GM23338 (cell line): ENCODE measurements around the gene PIK3CB.

Source experiments
- CREB1 ChIP-seq: fragments of 250-450 bp; sonication (Bioruptor Pico); IDR thresholded peaks from 2 replicates; pipeline ENCODE4 v1.5.0; 2020; ENCODE audit warnings: low read depth, mild to moderate bottlenecking, moderate library complexity
- EZH2 ChIP-seq: fragments of 200-600 bp; sonication (generic); IDR thresholded peaks from one replicate; pipeline ENCODE4 v1.8.0; 2017; ENCODE audit warnings: antibody characterized with exemption, mild to moderate bottlenecking, low read depth; ENCODE audit not compliant: unreplicated experiment
- JUNB ChIP-seq: IDR thresholded peaks from one replicate; pipeline ENCODE4 v1.6.1; 2016; ENCODE audit warnings: antibody characterized with exemption; ENCODE audit not compliant: unreplicated experiment
- NANOG ChIP-seq: IDR thresholded peaks from 2 replicates; pipeline ENCODE4 v1.6.1; 2016; ENCODE audit warnings: antibody characterized with exemption, borderline replicate concordance
- POLR2AphosphoS5 ChIP-seq: IDR thresholded peaks from 2 replicates; pipeline ENCODE4 v1.6.1; 2016; ENCODE audit warnings: antibody characterized with exemption, low read depth
- REST ChIP-seq: IDR thresholded peaks from one replicate; pipeline ENCODE4 v1.6.1; 2018; ENCODE audit warnings: antibody characterized with exemption; ENCODE audit not compliant: unreplicated experiment
- ZNF331 ChIP-seq: fragments of 250-450 bp; sonication (Bioruptor Pico); IDR thresholded peaks from 2 replicates; pipeline ENCODE4 v1.5.0; 2020; ENCODE audit warnings: low read depth, mild to moderate bottlenecking, moderate library complexity
- TF ChIP-seq, protein P1 (sequence below), 2 experiments: fragments of 200-600 bp in 1 of 2; sonication (generic) in 1 of 2; conservative IDR thresholded peaks; 2 replicates each; pipeline versions ENCODE4 v1.5.1 to v1.6.1; 2016 to 2017; ENCODE audit warnings: antibody characterized with exemption in 2 of 2, low read depth in 2 of 2, mild to moderate bottlenecking in 2 of 2, moderate library complexity in 1 of 2
- TF ChIP-seq, protein P2 (sequence below): IDR thresholded peaks from 2 replicates; pipeline ENCODE4 v1.6.1; 2016; ENCODE audit warnings: antibody characterized with exemption

DNA sequence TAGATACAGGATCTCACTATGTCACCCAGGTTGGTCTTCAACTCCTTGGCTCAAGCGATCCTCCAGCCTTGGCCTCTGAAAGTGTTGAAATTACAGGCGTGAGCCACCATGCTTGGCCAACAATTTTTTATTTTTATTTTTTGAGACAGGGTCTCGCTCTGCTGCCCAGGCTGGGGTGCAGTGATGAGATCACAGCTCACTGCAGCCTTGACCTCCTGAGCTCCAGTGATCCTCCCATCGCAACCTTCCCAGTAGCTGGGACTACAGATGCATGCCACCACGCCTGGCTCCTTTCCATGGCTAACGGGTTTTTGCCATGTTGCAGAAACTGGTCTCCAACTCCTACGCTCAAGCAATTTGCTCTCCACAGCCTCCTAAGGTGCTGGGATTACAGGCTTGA lies 20.2 kb upstream of the PIK3CB start:
- TF ChIP-seq, protein P1, sequence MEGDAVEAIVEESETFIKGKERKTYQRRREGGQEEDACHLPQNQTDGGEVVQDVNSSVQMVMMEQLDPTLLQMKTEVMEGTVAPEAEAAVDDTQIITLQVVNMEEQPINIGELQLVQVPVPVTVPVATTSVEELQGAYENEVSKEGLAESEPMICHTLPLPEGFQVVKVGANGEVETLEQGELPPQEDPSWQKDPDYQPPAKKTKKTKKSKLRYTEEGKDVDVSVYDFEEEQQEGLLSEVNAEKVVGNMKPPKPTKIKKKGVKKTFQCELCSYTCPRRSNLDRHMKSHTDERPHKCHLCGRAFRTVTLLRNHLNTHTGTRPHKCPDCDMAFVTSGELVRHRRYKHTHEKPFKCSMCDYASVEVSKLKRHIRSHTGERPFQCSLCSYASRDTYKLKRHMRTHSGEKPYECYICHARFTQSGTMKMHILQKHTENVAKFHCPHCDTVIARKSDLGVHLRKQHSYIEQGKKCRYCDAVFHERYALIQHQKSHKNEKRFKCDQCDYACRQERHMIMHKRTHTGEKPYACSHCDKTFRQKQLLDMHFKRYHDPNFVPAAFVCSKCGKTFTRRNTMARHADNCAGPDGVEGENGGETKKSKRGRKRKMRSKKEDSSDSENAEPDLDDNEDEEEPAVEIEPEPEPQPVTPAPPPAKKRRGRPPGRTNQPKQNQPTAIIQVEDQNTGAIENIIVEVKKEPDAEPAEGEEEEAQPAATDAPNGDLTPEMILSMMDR (conservative IDR thresholded peaks at IDR 0.05; ENCODE audit: low read depth in 2 of 2): no peak
- TF ChIP-seq EZH2 (no peak), REST (no peak), CREB1 (CRISPR knock-in tag) (no peak), POLR2AphosphoS5 (no peak), NANOG (no peak), JUNB (no peak), ZNF331 (CRISPR knock-in tag) (no peak)
- TF ChIP-seq, protein P2, sequence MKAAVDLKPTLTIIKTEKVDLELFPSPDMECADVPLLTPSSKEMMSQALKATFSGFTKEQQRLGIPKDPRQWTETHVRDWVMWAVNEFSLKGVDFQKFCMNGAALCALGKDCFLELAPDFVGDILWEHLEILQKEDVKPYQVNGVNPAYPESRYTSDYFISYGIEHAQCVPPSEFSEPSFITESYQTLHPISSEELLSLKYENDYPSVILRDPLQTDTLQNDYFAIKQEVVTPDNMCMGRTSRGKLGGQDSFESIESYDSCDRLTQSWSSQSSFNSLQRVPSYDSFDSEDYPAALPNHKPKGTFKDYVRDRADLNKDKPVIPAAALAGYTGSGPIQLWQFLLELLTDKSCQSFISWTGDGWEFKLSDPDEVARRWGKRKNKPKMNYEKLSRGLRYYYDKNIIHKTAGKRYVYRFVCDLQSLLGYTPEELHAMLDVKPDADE: no peak
